DND-41 (cell line): ENCODE data around the gene DDC.

Experiments used
- ATAC-seq: fragments of 200-7000 bp; cut with Tn5 transposase; 3 replicates; pipeline ENCODE4 v1.9.1; 2021; ENCODE audit warnings: low read depth; ENCODE audit not compliant: insufficient read depth
- DNase-seq: peaks from one replicate; pipeline ENCODE4 v3.0.0-alpha.2; 2020
- H2AFZ ChIP-seq: 2 replicates; pipeline ENCODE4 v1.6.0; 2012; ENCODE audit warnings: low read depth, low read length
- H3K27ac ChIP-seq: 2 replicates; pipeline ENCODE4 v1.5.1; 2012; ENCODE audit warnings: low read length, inconsistent platforms
- H3K27me3 ChIP-seq: fragments of 200-600 bp; sonication (generic); 2 replicates; pipeline ENCODE4 v1.6.0; 2012; ENCODE audit warnings: low read length, mild to moderate bottlenecking, inconsistent platforms; ENCODE audit not compliant: insufficient read depth, poor library complexity
- H3K36me3 ChIP-seq: 2 replicates; pipeline ENCODE4 v1.5.1; 2012; ENCODE audit warnings: low read length, inconsistent platforms; ENCODE audit not compliant: insufficient read depth
- H3K4me1 ChIP-seq: 2 replicates; pipeline ENCODE4 v1.5.1; 2012; ENCODE audit warnings: mild to moderate bottlenecking, low read length; ENCODE audit not compliant: insufficient read depth
- H3K4me2 ChIP-seq: 2 replicates; pipeline ENCODE4 v1.6.0; 2012; ENCODE audit warnings: mild to moderate bottlenecking, moderate library complexity, low read length, inconsistent platforms; ENCODE audit not compliant: insufficient read depth
- H3K4me3 ChIP-seq, 2 experiments: fragments of 200-600 bp in 1 of 2; shearing (Covaris generic) in 1 of 2; 2 replicates each; pipeline ENCODE4 v1.5.1; 2012 to 2016; ENCODE audit warnings: inconsistent platforms in 2 of 2, low read length in 2 of 2, mild to moderate bottlenecking in 2 of 2, low read depth in 1 of 2, moderate library complexity in 1 of 2
- H3K79me2 ChIP-seq: 2 replicates; pipeline ENCODE4 v1.6.0; 2012; ENCODE audit warnings: low read length, inconsistent platforms; ENCODE audit not compliant: insufficient read depth
- H3K9ac ChIP-seq: 2 replicates; pipeline ENCODE4 v1.6.0; 2012; ENCODE audit warnings: low read depth, mild to moderate bottlenecking, inconsistent platforms, low read length, moderate library complexity
- H3K9me3 ChIP-seq: 2 replicates; pipeline ENCODE4 v1.5.1; 2012; ENCODE audit warnings: low read length, moderate library complexity, mild to moderate bottlenecking, inconsistent platforms; ENCODE audit not compliant: insufficient read depth, severe bottlenecking
- H4K20me1 ChIP-seq: 2 replicates; pipeline ENCODE4 v1.6.0; 2012; ENCODE audit warnings: low read length; ENCODE audit not compliant: insufficient read depth
- CTCF ChIP-seq: IDR thresholded peaks from 2 replicates; pipeline ENCODE4 v1.5.1; 2012; ENCODE audit warnings: borderline replicate concordance, low read length, moderate library complexity, mild to moderate bottlenecking; ENCODE audit not compliant: poor library complexity, severe bottlenecking; ENCODE audit errors: extremely low read depth
- EZH2 ChIP-seq: IDR thresholded peaks from 3 replicates; pipeline ENCODE4 v1.6.1; 2012; ENCODE audit warnings: borderline replicate concordance, low read depth, mild to moderate bottlenecking, moderate library complexity, low read length, inconsistent platforms; ENCODE audit not compliant: severe bottlenecking

DDC gene

DNA sequence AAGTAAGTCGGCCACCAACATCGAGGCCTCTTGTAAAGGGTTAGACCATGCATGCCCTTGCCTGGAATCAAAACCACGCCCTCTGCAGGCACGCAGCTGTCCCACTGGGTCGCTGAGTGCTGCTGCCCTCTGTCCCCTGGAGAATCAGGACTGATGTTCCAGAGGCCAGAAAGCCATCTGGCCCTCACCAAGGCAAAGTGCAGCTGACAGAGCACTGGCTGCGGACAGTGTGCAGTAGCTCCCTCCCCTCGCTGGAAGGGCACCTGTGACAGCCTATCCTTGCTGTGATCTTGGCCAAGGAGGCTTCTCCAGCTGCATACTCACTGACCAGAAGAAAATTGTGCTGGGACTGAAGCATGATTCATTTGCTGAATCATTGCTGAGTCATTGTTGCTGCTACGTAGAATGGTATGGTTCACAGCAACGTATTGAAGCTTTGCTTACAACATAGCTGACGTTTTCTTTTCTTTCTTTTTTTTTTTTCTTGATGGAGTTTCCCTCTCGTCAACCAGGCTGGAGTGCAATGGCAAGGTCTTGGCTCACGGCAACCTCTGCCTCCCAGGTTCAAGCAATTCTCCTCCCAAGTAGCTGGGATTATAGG is 30.4 kb downstream of the DDC start:
- no peak overlapping the region for H3K27ac ChIP-seq
- H3K9me3 ChIP-seq = no peaks in the 10 kb centered on the region
- DNase-seq (no peak), ATAC-seq (no peak)
- H3K4me2 ChIP-seq = no peak overlapping the region
- no peak overlapping the region for H2AFZ ChIP-seq
- H3K79me2 ChIP-seq = no peaks in the 10 kb centered on the region
- no peak overlapping the region for H3K4me3 ChIP-seq
- no peaks in the 10 kb centered on the region for H3K36me3 ChIP-seq
- TF ChIP-seq CTCF (no peak), EZH2 (no peak)
- H4K20me1 ChIP-seq = no peaks in the 10 kb centered on the region
- H3K4me1 ChIP-seq = no peaks in the 10 kb centered on the region
- H3K27me3 ChIP-seq = peaks cover 7% of the 10 kb centered on the region
- H3K9ac ChIP-seq = no peak overlapping the region

DNA sequence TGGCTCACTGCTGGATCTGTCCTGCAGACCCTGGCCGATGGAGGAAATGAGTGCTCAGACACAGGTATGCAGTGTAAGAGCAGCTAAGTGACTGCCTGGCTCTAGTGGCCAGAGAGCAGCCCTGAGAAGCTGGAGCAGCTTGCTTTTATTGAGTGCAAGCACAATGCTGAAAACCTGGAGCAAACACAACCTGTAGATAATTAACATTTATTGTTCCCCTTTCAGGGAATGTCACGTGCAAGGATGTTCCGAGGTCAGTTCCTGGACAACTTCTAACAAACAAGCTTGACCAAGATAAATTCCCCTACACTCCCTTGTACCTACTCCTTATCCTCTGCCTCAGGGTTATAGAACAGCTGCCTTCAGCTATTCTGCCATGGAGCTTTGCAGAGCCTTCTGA is 31.3 kb downstream of the DDC start:
- DNase-seq (no peak), ATAC-seq (no peak)
- Histone ChIP-seq H3K4me1 (no peaks in the 10 kb centered on the region), H2AFZ (no peak overlapping the region), H3K4me2 (no peak overlapping the region), H3K4me3 (no peak overlapping the region), H3K36me3 (no peaks in the 10 kb centered on the region), H3K9me3 (no peaks in the 10 kb centered on the region), H3K27me3 (peaks cover 7% of the 10 kb centered on the region), H3K9ac (no peak overlapping the region), H4K20me1 (no peaks in the 10 kb centered on the region), H3K27ac (no peak overlapping the region), H3K79me2 (no peaks in the 10 kb centered on the region)
- TF ChIP-seq EZH2 = no peak
- TF ChIP-seq CTCF = no peak

DNA sequence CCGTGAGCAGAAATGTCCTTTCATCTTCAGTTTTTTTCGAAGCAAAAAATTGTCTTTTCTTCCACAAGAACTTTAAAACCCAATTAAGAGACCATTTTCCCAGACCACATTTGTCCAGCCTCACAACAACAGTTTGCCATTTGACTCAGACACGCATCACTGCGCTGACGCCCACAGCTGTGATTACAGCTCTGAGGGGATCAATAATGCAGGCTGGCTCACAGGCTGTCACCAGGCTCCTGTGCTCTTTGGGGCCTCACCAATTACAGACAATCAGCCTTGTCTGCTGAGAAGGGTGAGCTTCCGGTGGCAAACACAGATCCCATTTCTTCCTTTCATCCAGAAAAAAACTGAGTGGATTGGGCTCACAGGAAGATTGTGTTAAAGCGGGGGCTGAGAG is 33.3 kb downstream of the DDC start:
- Histone ChIP-seq H2AFZ (no peak overlapping the region), H3K9me3 (no peaks in the 10 kb centered on the region), H3K27ac (no peak overlapping the region), H3K4me1 (no peaks in the 10 kb centered on the region), H3K79me2 (no peaks in the 10 kb centered on the region), H3K36me3 (no peaks in the 10 kb centered on the region), H3K9ac (no peak overlapping the region), H4K20me1 (no peaks in the 10 kb centered on the region), H3K4me2 (no peak overlapping the region), H3K27me3 (peaks cover 7% of the 10 kb centered on the region), H3K4me3 (no peak overlapping the region)
- ATAC-seq = no peak
- no peak for TF ChIP-seq CTCF
- DNase-seq = no peak
